H1 (cell line): ENCODE measurements around the gene DSTN. TPM values are rescaled to one million over a fixed set of nuclear protein-coding genes. Genes with fewer than 3 reads are reported as not detected.

Experiments used
- CTCF ChIA-PET: fragments of 300-600 bp; sonication (Branson Sonifier 250); formaldehyde crosslinking; loops from one replicate; lab custom pipeline; 2021; ENCODE audit not compliant: partially characterized antibody; lab: Charles Lee
- POLR2A ChIA-PET: fragments of 300-600 bp; sonication (Branson Sonifier 250); formaldehyde crosslinking; loops from one replicate; lab custom pipeline; 2021; ENCODE audit warnings: inconsistent platforms; ENCODE audit not compliant: partially characterized antibody; lab: Charles Lee
- DNase-seq, 2 experiments: peaks; one replicate each; pipeline versions ENCODE4 v3.0.0 to v3.0.0-alpha.2; 2010 to 2022; ENCODE audit warnings: low spot score in 2 of 2, low read depth in 1 of 2, mixed read lengths in 1 of 2
- FAIRE-seq: peaks from 2 replicates; lab custom pipeline; 2011; peaks lifted over from hg19 to GRCh38; lab: Jason Lieb, UNC
- H2AFZ ChIP-seq: 2 replicates; pipeline ENCODE4 v1.8.1; 2012; ENCODE audit warnings: low read length, inconsistent platforms
- H2AK5ac ChIP-seq: 2 replicates; pipeline ENCODE4 v1.6.1; 2013; ENCODE audit warnings: low read depth, low read length
- H2BK120ac ChIP-seq: replicated peaks from 2 replicates; pipeline ENCODE3; 2013; ENCODE audit warnings: low read depth, low read length, inconsistent platforms
- H2BK12ac ChIP-seq: 2 replicates; pipeline ENCODE4 v1.6.1; 2013; ENCODE audit warnings: low read depth, low read length
- H2BK15ac ChIP-seq: 2 replicates; pipeline ENCODE4 v1.6.1; 2013; ENCODE audit warnings: low read length
- H2BK20ac ChIP-seq: 2 replicates; pipeline ENCODE4 v1.6.1; 2013; ENCODE audit warnings: low read length
- H2BK5ac ChIP-seq: 2 replicates; pipeline ENCODE4 v1.6.1; 2013; ENCODE audit warnings: low read depth, low read length
- H3K14ac ChIP-seq: 2 replicates; pipeline ENCODE4 v1.6.1; 2013; ENCODE audit warnings: inconsistent platforms; ENCODE audit not compliant: insufficient read length
- H3K18ac ChIP-seq: 2 replicates; pipeline ENCODE4 v1.6.1; 2013; ENCODE audit warnings: low read length; ENCODE audit errors: extremely low read depth
- H3K23ac ChIP-seq: 2 replicates; pipeline ENCODE4 v1.6.1; 2013; ENCODE audit warnings: inconsistent platforms; ENCODE audit not compliant: insufficient read length
- H3K23me2 ChIP-seq: 2 replicates; pipeline ENCODE4 v1.6.1; 2013; ENCODE audit warnings: low read depth, low read length
- H3K27ac ChIP-seq: 2 replicates; pipeline ENCODE4 v1.6.1; 2011; ENCODE audit warnings: low read depth, low read length, inconsistent platforms
- H3K27me3 ChIP-seq, 4 experiments: replicated peaks in 1 of 4; 1 replicate in 1 of 4; 2 replicates in 3 of 4; pipeline versions ENCODE4 v1.6.1 to v1.8.1; 2011 to 2013; ENCODE audit warnings: low read length in 3 of 4, mild to moderate bottlenecking in 3 of 4, inconsistent platforms in 2 of 4, mixed read lengths in 2 of 4, moderate library complexity in 1 of 4; ENCODE audit not compliant: control insufficient read depth in 3 of 4, insufficient read depth in 3 of 4; ENCODE audit errors: extremely low read depth in 1 of 4
- H3K36me3 ChIP-seq, 4 experiments: 2 replicates each; pipeline versions ENCODE4 v1.6.1 to v1.8.1; 2011 to 2013; ENCODE audit warnings: mild to moderate bottlenecking in 4 of 4, low read length in 3 of 4, moderate library complexity in 2 of 4, control low read depth in 1 of 4, inconsistent platforms in 1 of 4; ENCODE audit not compliant: insufficient read depth in 4 of 4, control insufficient read depth in 2 of 4
- H3K4ac ChIP-seq: replicated peaks from 2 replicates; pipeline ENCODE3; 2013; ENCODE audit warnings: low read length, low read depth, mixed read lengths, inconsistent platforms; ENCODE audit not compliant: insufficient read length
- H3K4me1 ChIP-seq, 4 experiments: replicated peaks in 1 of 4; 1 replicate in 1 of 4; 2 replicates in 3 of 4; pipeline versions ENCODE4 v1.6.1 to v1.8.1; 2011 to 2013; ENCODE audit warnings: low read length in 3 of 4, inconsistent platforms in 2 of 4, mixed read lengths in 1 of 4; ENCODE audit not compliant: insufficient read depth in 4 of 4, control insufficient read depth in 3 of 4
- H3K4me2 ChIP-seq, 2 experiments: 2 replicates each; pipeline versions ENCODE4 v1.6.1 to v1.8.1; 2011 to 2013; ENCODE audit warnings: low read depth in 2 of 2, low read length in 2 of 2, control low read depth in 1 of 2, inconsistent platforms in 1 of 2, mild to moderate bottlenecking in 1 of 2; ENCODE audit not compliant: insufficient read depth in 1 of 2
- H3K4me3 ChIP-seq, 4 experiments: fragments of 200-600, 300-600 bp in 1 of 4; sonication (generic), shearing (Covaris generic), sonication (Bioruptor Twin) in 1 of 4; 2 replicates each; pipeline versions ENCODE4 v1.5.1 to v1.8.1; 2011 to 2016; ENCODE audit warnings: low read length in 4 of 4, low read depth in 3 of 4, control low read depth in 2 of 4, inconsistent platforms in 2 of 4, mild to moderate bottlenecking in 2 of 4, mixed read lengths in 1 of 4, moderate library complexity in 1 of 4; ENCODE audit not compliant: insufficient read depth in 2 of 4; ENCODE audit errors: extremely low read depth in 1 of 4
- H3K56ac ChIP-seq: replicated peaks from 2 replicates; pipeline ENCODE3; 2013; ENCODE audit warnings: low read depth, mild to moderate bottlenecking, mixed read lengths, low read length, inconsistent platforms; ENCODE audit not compliant: insufficient read length
- H3K79me1 ChIP-seq: 2 replicates; pipeline ENCODE4 v1.6.1; 2013; ENCODE audit warnings: low read depth, low read length, control low read depth
- H3K79me2 ChIP-seq, 2 experiments: 2 replicates each; pipeline versions ENCODE4 v1.6.1 to v1.8.1; 2012 to 2013; ENCODE audit warnings: low read length in 2 of 2, mild to moderate bottlenecking in 2 of 2, inconsistent platforms in 1 of 2; ENCODE audit not compliant: insufficient read depth in 2 of 2, control insufficient read depth in 1 of 2
- H3K9ac ChIP-seq, 4 experiments: replicated peaks in 1 of 4; 1 replicate in 1 of 4; 2 replicates in 3 of 4; pipeline versions ENCODE4 v1.6.1 to v1.8.1; 2011 to 2013; ENCODE audit warnings: low read depth in 3 of 4, low read length in 3 of 4, control low read depth in 2 of 4, mild to moderate bottlenecking in 2 of 4, moderate library complexity in 2 of 4, inconsistent platforms in 1 of 4; ENCODE audit errors: extremely low read depth in 1 of 4
- H3K9me3 ChIP-seq, 2 experiments: 2 replicates each; pipeline versions ENCODE4 v1.6.1 to v1.8.1; 2012 to 2013; ENCODE audit warnings: mild to moderate bottlenecking in 2 of 2, moderate library complexity in 2 of 2, control low read depth in 1 of 2, inconsistent platforms in 1 of 2, low read depth in 1 of 2, low read length in 1 of 2, mixed read lengths in 1 of 2; ENCODE audit not compliant: insufficient read depth in 2 of 2
- H4K20me1 ChIP-seq, 2 experiments: replicated peaks in 1 of 2; 2 replicates each; pipeline versions ENCODE3 to v1.8.1; 2011 to 2013; ENCODE audit warnings: inconsistent platforms in 2 of 2, low read length in 2 of 2, mild to moderate bottlenecking in 1 of 2; ENCODE audit not compliant: insufficient read depth in 2 of 2, control insufficient read depth in 1 of 2
- H4K5ac ChIP-seq: 2 replicates; pipeline ENCODE4 v1.6.1; 2013; ENCODE audit warnings: low read length, low read depth, mixed read lengths, inconsistent platforms; ENCODE audit not compliant: insufficient read length
- H4K8ac ChIP-seq: 2 replicates; pipeline ENCODE4 v1.8.0; 2013; ENCODE audit warnings: mild to moderate bottlenecking, moderate library complexity, low read length, inconsistent platforms; ENCODE audit not compliant: insufficient read depth; ENCODE audit errors: extremely low read depth
- H4K91ac ChIP-seq: replicated peaks from 2 replicates; pipeline ENCODE3; 2013; ENCODE audit warnings: low read length, mixed read lengths, inconsistent platforms; ENCODE audit not compliant: insufficient read length
- E2F6 ChIP-seq: IDR thresholded peaks from 2 replicates; pipeline ENCODE4 v1.6.1; 2012; ENCODE audit warnings: inconsistent platforms
- EP300 ChIP-seq, 2 experiments: IDR thresholded peaks; 1 replicate in 1 of 2; 2 replicates in 1 of 2; pipeline ENCODE4 v1.6.1; 2011 to 2012; ENCODE audit warnings: low read depth in 2 of 2, low read length in 2 of 2, mild to moderate bottlenecking in 2 of 2, borderline replicate concordance in 1 of 2, inconsistent platforms in 1 of 2, moderate library complexity in 1 of 2
- FOSL1 ChIP-seq: IDR thresholded peaks from 2 replicates; pipeline ENCODE4 v1.6.1; 2011; ENCODE audit warnings: mild to moderate bottlenecking, low read depth, low read length, moderate library complexity; ENCODE audit not compliant: insufficient read depth
- POLR2A ChIP-seq, 2 experiments: IDR thresholded peaks; 1 replicate in 1 of 2; 2 replicates in 1 of 2; pipeline ENCODE4 v1.6.1; 2011; ENCODE audit warnings: low read depth in 2 of 2, low read length in 2 of 2, mild to moderate bottlenecking in 2 of 2; ENCODE audit errors: control extremely low read depth in 1 of 2
- RXRA ChIP-seq: IDR thresholded peaks from 2 replicates; pipeline ENCODE4 v1.6.1; 2011; ENCODE audit warnings: low read depth, mild to moderate bottlenecking, low read length, moderate library complexity; ENCODE audit not compliant: insufficient read depth
- SP2 ChIP-seq: IDR thresholded peaks from 2 replicates; pipeline ENCODE4 v1.6.1; 2012; ENCODE audit warnings: mild to moderate bottlenecking, low read length, inconsistent platforms
- SP4 ChIP-seq: IDR thresholded peaks from 2 replicates; pipeline ENCODE4 v1.6.1; 2012; ENCODE audit warnings: low read length, inconsistent platforms
- WGBS, 2 experiments: shearing (Covaris generic) in 1 of 2; methylation state at CpG; one replicate each; pipeline versions ENCODE4 v1.1.6 to v1.1.7; 2013 to 2015; ENCODE audit warnings: low lambda C conversion rate in 2 of 2, mixed read lengths in 2 of 2, inconsistent platforms in 1 of 2, low coverage in 1 of 2, missing lambda C conversion rate in 1 of 2; ENCODE audit not compliant: insufficient replicate concordance in 2 of 2, insufficient coverage in 1 of 2, insufficient read length in 1 of 2; ENCODE audit errors: extremely low coverage in 1 of 2, missing lambda C conversion rate in 1 of 2; 5-methylcytosine and 5-hydroxymethylcytosine counted together
- polyA plus RNA-seq, 7 experiments: library from polyadenylated mRNA; depleted of rRNA in 3 of 7; stranded (reverse) in 5 of 7; unstranded in 2 of 7; fragments of >200 nt in 5 of 7; fragments of 200-250 nt in 2 of 7; gene quantifications; 1 replicate in 5 of 7; 2 replicates in 1 of 7; 4 replicates in 1 of 7; pipeline versions ENCODE4 v1.2.1 to v1.2.3, GENCODE V29; 2011 to 2013; ENCODE audit warnings: missing spikeins in 2 of 7, mixed read lengths in 2 of 7
- total RNA-seq: library from RNA; stranded (reverse); fragmentation: NEBNext Ultra II Directional; extraction: Animal tissue kit (Norgen Biotek cat#: 25700); gene quantifications from 2 replicates; pipeline ENCODE4 v1.2.1, GENCODE V29; 2021

Gene DSTN
- total and polyA plus RNA-seq, 2 of the 8 experiments (the other 6 are each of a cell fraction or from before 2014, with no cell fraction given): 43.3 to 208 TPM

GRCh38 chr20:17558941-17559304 is 11.0 kb upstream of the DSTN start:
- Histone ChIP-seq H3K4ac (no peak overlapping the region), H3K23ac (no peak overlapping the region), H2AK5ac (no peak overlapping the region), H3K27ac (no peak overlapping the region), H3K4me1 (peaks cover 7 to 10% (median 9%) of the 10 kb centered on the region in 4 experiments; a peak in 5 of 7 replicates), H2BK12ac (no peak overlapping the region; the same call in 1 of the 2 replicates), H2BK15ac (no peak overlapping the region), H4K8ac (no peak overlapping the region), H2BK120ac (no peak overlapping the region), H3K56ac (no peak overlapping the region), H3K9me3 (no peaks in the 10 kb centered on the region), H3K4me2 (no peak overlapping the region), H3K79me2 (no peaks in the 10 kb centered on the region), H3K9ac (no peak overlapping the region), H4K20me1 (no peaks in the 10 kb centered on the region), H3K14ac (no peak overlapping the region), H4K5ac (no peak overlapping the region), H3K36me3 (no peaks in the 10 kb centered on the region), H2BK5ac (no peak overlapping the region), H3K79me1 (no peaks in the 10 kb centered on the region), H2BK20ac (no peak overlapping the region), H4K91ac (no peak overlapping the region), H3K23me2 (no peaks in the 10 kb centered on the region), H3K27me3 (no peaks in the 10 kb centered on the region), H3K4me3 (no peak overlapping the region), H2AFZ (no peak overlapping the region), H3K18ac (no peak overlapping the region)
- 100% methylated on average over 1 of the region's 1 CpG; no CpG with 5 or more reads in 1 of the 2 experiments for WGBS, 2 experiments
- CTCF ChIA-PET: interaction anchor here (0.6 to 3.5 kb wide), 4 partner anchors 15 to 366 kb away, joined by 3 to 26 read pairs (median 6); no protein-coding TSS in a partner anchor
- DNase-seq: no peak
- no peak for FAIRE-seq
- POLR2A ChIA-PET: interaction anchor here (1.0 to 3.2 kb wide), 3 partner anchors 9 to 16 kb away, joined by 3 to 26 read pairs (median 6); partner anchors contain the start of gene DSTN
- TF ChIP-seq EP300 (IDR thresholded peaks at IDR 0.05; ENCODE audit: borderline replicate concordance in 1 of 2, low read depth in 2 of 2, low read length in 2 of 2): no peak
- no peak for TF ChIP-seq SP4
- no peak for TF ChIP-seq FOSL1
- no peak for TF ChIP-seq SP2
- TF ChIP-seq E2F6: no peak
- TF ChIP-seq RXRA: no peak
- TF ChIP-seq POLR2A (IDR thresholded peaks at IDR 0.05; ENCODE audit: control extremely low read depth in 1 of 2, low read depth in 2 of 2, low read length in 2 of 2): no peak
